ENCODE measurements around the gene B4GALNT3. TPM values are rescaled to one million over a fixed set of nuclear protein-coding genes. Genes with fewer than 3 reads are reported as not detected.

Gene B4GALNT3
- total and polyA plus RNA-seq, 2 of the 13 experiments (the other 11 are each of a cell fraction or from before 2014, with no cell fraction given), result 3.2 to 4.4 TPM

GRCh38 chr12:536751-537245 is 77.1 kb downstream of the B4GALNT3 start (continued):
- TF ChIP-seq IKZF4 (CRISPR knock-in tag; IDR thresholded peaks at IDR 0.05; ENCODE audit: borderline replicate concordance, low read depth, not compliant biosample characterization), result no peak
- no peak for TF ChIP-seq ELF3 (CRISPR knock-in tag; IDR thresholded peaks at IDR 0.05)
- TF ChIP-seq ZNF263 (CRISPR knock-in tag; IDR thresholded peaks at IDR 0.05), result no peak
- no peak for TF ChIP-seq PHF20 (CRISPR knock-in tag; IDR thresholded peaks at IDR 0.05)
- no peak for TF ChIP-seq SUZ12 (IDR thresholded peaks at IDR 0.05; ENCODE audit: low read depth, low read length)

GRCh38 chr12:537772-538171 is 78.0 kb downstream of the B4GALNT3 start:
- H2AFZ ChIP-seq (ENCODE audit: low read length), result no peak overlapping the region
- no peaks in the 10 kb centered on the region for H3K4me1 ChIP-seq (ENCODE audit: insufficient read depth, low read length)
- no peak overlapping the region for H3K27ac ChIP-seq (ENCODE audit: extremely low read length, insufficient read depth, low read length)
- WGBS (ENCODE audit: low lambda C conversion rate), result 77% methylated on average over 4 of the region's 4 CpGs
- BruUV-seq (replicated peaks), result no TSS peak
- H4K20me1 ChIP-seq (ENCODE audit: insufficient read depth, low read length), result no peaks in the 10 kb centered on the region
- no peaks in the 10 kb centered on the region for H3K79me2 ChIP-seq (ENCODE audit: insufficient read depth, low read length)
- H3K4me3 ChIP-seq (replicated peaks in 1 of 3; ENCODE audit: insufficient read depth in 1 of 3, low read depth in 2 of 3, low read length in 3 of 3), result no peak overlapping the region
- no peaks in the 10 kb centered on the region for H3K36me3 ChIP-seq (replicated peaks in 1 of 2; ENCODE audit: control insufficient read depth in 1 of 2, insufficient read depth in 2 of 2, low read length in 2 of 2)
- ATAC-seq (no peak), DNase-seq (ENCODE audit: low spot score) (no peak), FAIRE-seq (no peak)
- ChIA-PET CTCF (ENCODE audit: low intra/inter-chr PET ratio, low total read pairs) (no interaction called here), POLR2A (no interaction called here)
- in situ Hi-C loops (cut with HindIII; ENCODE audit: extremely low pct_ligation_motif_present, low pct_unique_long_range_greater_than_20kb), result no loop called here
- no peak overlapping the region for H3K9ac ChIP-seq (ENCODE audit: insufficient read depth, low read depth, low read length)
- H3K9me3 ChIP-seq (ENCODE audit: low read length), result no peaks in the 10 kb centered on the region
- H3K4me2 ChIP-seq (ENCODE audit: low read depth, low read length), result no peak overlapping the region
- intact Hi-C loops (cut with micrococcal nuclease; ENCODE audit: unreplicated experiment), result no loop called here
- no peaks in the 10 kb centered on the region; a peak in 1 of 5 replicates for H3K27me3 ChIP-seq (ENCODE audit: control insufficient read depth in 1 of 2, insufficient read depth in 2 of 2, low read length in 2 of 2)
- TF ChIP-seq ZNF781 (CRISPR knock-in tag; IDR thresholded peaks at IDR 0.05; ENCODE audit: borderline replicate concordance, not compliant biosample characterization) (no peak), ERF (CRISPR knock-in tag; IDR thresholded peaks at IDR 0.05) (no peak), ZFP36 (IDR thresholded peaks at IDR 0.05; ENCODE audit: borderline replicate concordance, low read depth, low read length, partially characterized antibody) (no peak), NFE2L1 (CRISPR knock-in tag; IDR thresholded peaks at IDR 0.05; ENCODE audit: borderline replicate concordance) (no peak), ZXDC (CRISPR knock-in tag; IDR thresholded peaks at IDR 0.05) (no peak), MLLT10 (CRISPR knock-in tag; IDR thresholded peaks at IDR 0.05) (no peak), JUNB (CRISPR knock-in tag; IDR thresholded peaks at IDR 0.05; ENCODE audit: borderline replicate concordance) (no peak), CC2D1A (CRISPR knock-in tag; IDR thresholded peaks at IDR 0.05) (no peak)
